NT2/D1 (cell line): ENCODE data around the gene LAMP1.

Experiments
- SUZ12 ChIP-seq: IDR thresholded peaks from 2 replicates; pipeline ENCODE4 v1.6.1; 2011; ENCODE audit not compliant: insufficient read length, insufficient read depth; ENCODE audit errors: extremely low read depth
- YY1 ChIP-seq: IDR thresholded peaks from 2 replicates; pipeline ENCODE4 v1.6.1; 2011; ENCODE audit not compliant: insufficient read length, insufficient read depth
- ZNF274 ChIP-seq: IDR thresholded peaks from 2 replicates; pipeline ENCODE4 v1.6.1; 2011; ENCODE audit warnings: mild to moderate bottlenecking, low read depth, low read length

DNA sequence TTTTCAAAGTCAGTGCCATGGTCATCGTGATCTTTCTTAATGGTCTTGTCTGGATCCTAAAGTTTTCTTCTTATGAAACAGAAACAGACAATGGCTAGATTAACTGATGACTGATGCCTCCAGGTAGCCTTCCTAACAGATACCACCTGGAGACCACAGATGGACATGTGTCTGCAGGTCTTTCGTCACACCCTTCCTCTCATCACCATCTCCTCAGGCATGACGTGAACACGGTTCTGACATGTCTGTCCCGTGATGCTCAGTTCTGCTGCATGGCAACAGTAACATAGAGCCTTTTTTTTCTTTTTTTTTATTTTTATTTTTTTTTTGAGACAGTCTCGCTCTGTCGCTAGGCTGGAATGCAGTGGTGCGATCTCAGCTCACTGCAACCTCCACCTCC, 13.1 kb upstream of the LAMP1 start:
- no peak for TF ChIP-seq ZNF274
- no peak for TF ChIP-seq SUZ12
- TF ChIP-seq YY1: no peak
